Right ventricle myocardium inferior (tissue), 1 donor: ENCODE measurements around the gene ARHGEF40. TPM values are rescaled to one million over a fixed set of nuclear protein-coding genes. Genes with fewer than 3 reads are reported as not detected.

ENCODE experiments used
- ATAC-seq: fragments of 200-7000 bp; cut with Tn5 transposase; one replicate; pipeline ENCODE4 v1.9.1; 2020; ENCODE audit warnings: mild to moderate bottlenecking, moderate library complexity
- DNase-seq: peaks from one replicate; pipeline ENCODE4 v3.0.0; 2021; ENCODE audit errors: missing footprints
- intact Hi-C: fragments of 100-400 bp; cut with DNase I; formaldehyde crosslinking; loops from one replicate; pipeline ENCODE4 v1.11.0; 2022
- microRNA-seq: library from miRNA; unstranded; fragments of <30 nt; microRNA quantifications from one replicate; pipeline ENCODE4 v1.2.0, GENCODE V29; 2020
- total RNA-seq: library from RNA; stranded (reverse); fragmentation: NEBNext Ultra II Directional; extraction: Animal tissue kit (Norgen Biotek cat#: 25700); gene quantifications from one replicate; pipeline ENCODE4 v1.2.1, GENCODE V29; 2021
- donor health status: DM: no; HTN: yes; CAD: no; lungs with severe emphysema.

ARHGEF40 gene
- total RNA-seq, 1 donor from 2014 or later, result 25.5 TPM

GRCh38 chr14:21133901-21134300, 63.8 kb downstream of the ARHGEF40 start:
- DNase-seq (no peak), ATAC-seq (no peak)
- intact Hi-C loops, result no loop called here

- ATAC-seq (no peak), DNase-seq (no peak)
- intact Hi-C loops, result no loop called here
Observed at GRCh38 chr14:21136024-21136423, 65.9 kb downstream of the ARHGEF40 start.

Small RNA genes lying within 50 kb of the gene (microRNA-seq; reads per million reads assigned to microRNA genes)
- not detected for gene MIR6717

Other genes with a start within 250 kb of the ARHGEF40 start
- gene RNASE3, start 178.9 kb upstream of the ARHGEF40 start, total RNA-seq, result not detected
- 2.6 TPM for gene RNASE2, start 114.8 kb upstream of the ARHGEF40 start, total RNA-seq
- 44.5 TPM for gene METTL17, start 80.3 kb upstream of the ARHGEF40 start, total RNA-seq
- not detected for gene SLC39A2, start 71.0 kb upstream of the ARHGEF40 start, total RNA-seq
- gene NDRG2, start 45.2 kb upstream of the ARHGEF40 start, total RNA-seq, result 321 TPM
- gene TPPP2, start 40.1 kb upstream of the ARHGEF40 start, total RNA-seq, result 1.1 TPM
- not detected for gene RNASE13, start 35.5 kb upstream of the ARHGEF40 start, total RNA-seq
- not detected for gene RNASE7, start 27.9 kb upstream of the ARHGEF40 start, total RNA-seq
- gene RNASE8, start 12.5 kb upstream of the ARHGEF40 start, total RNA-seq, result not detected
- gene ZNF219, start 28.4 kb downstream of the ARHGEF40 start, total RNA-seq, result 49.4 TPM
- 0.41 TPM for gene TMEM253, start 30.8 kb downstream of the ARHGEF40 start, total RNA-seq
- not detected for gene OR5AU1, start 85.8 kb downstream of the ARHGEF40 start, total RNA-seq
- 266 TPM for gene HNRNPC, start 199.1 kb downstream of the ARHGEF40 start, total RNA-seq
- gene RPGRIP1, start 209.8 kb downstream of the ARHGEF40 start, total RNA-seq, result 0.60 TPM